T-helper 1 cell treated with Interleukin-12 subunit alpha and Interleukin-12 subunit beta and Interleukin-4 antibody, amounts not matched to agents 30 μg/mL and 1 μg/mL, for 36 hours (primary cell): Measurements from ENCODE around the gene ADAMTS20.

Source experiments
- H3K27ac Mint-ChIP-seq: one replicate; pipeline ENCODE4 v1.8.0; 2021; ENCODE audit warnings: mild to moderate bottlenecking, mixed read lengths
- H3K27me3 Mint-ChIP-seq: one replicate; pipeline ENCODE4 v1.8.0; 2021; ENCODE audit warnings: low read depth, mixed read lengths
- H3K36me3 Mint-ChIP-seq: one replicate; pipeline ENCODE4 v1.8.0; 2021; ENCODE audit warnings: low read depth, mixed read lengths
- H3K4me1 Mint-ChIP-seq: one replicate; pipeline ENCODE4 v1.8.0; 2021; ENCODE audit warnings: low read depth, mixed read lengths
- H3K4me3 Mint-ChIP-seq: one replicate; pipeline ENCODE4 v1.8.0; 2021; ENCODE audit warnings: mild to moderate bottlenecking, moderate library complexity, mixed read lengths
- H3K9me3 Mint-ChIP-seq: one replicate; pipeline ENCODE4 v1.8.0; 2021; ENCODE audit warnings: mixed read lengths

Gene ADAMTS20

GRCh38 chr12:43436597-43436996 is 115.4 kb downstream of the ADAMTS20 start:
- H3K9me3 Mint-ChIP-seq: no peaks in the 10 kb centered on the region
- H3K27me3 Mint-ChIP-seq: no peaks in the 10 kb centered on the region
- no peak overlapping the region for H3K4me3 Mint-ChIP-seq
- H3K4me1 Mint-ChIP-seq: no peaks in the 10 kb centered on the region
- H3K36me3 Mint-ChIP-seq: no peaks in the 10 kb centered on the region
- H3K27ac Mint-ChIP-seq: no peak overlapping the region

GRCh38 chr12:43434614-43435013 is 117.4 kb downstream of the ADAMTS20 start:
- no peak overlapping the region for H3K27ac Mint-ChIP-seq
- H3K9me3 Mint-ChIP-seq: no peaks in the 10 kb centered on the region
- no peaks in the 10 kb centered on the region for H3K27me3 Mint-ChIP-seq
- no peak overlapping the region for H3K4me3 Mint-ChIP-seq
- no peaks in the 10 kb centered on the region for H3K4me1 Mint-ChIP-seq
- no peaks in the 10 kb centered on the region for H3K36me3 Mint-ChIP-seq

GRCh38 chr12:43428088-43428600 is 123.9 kb downstream of the ADAMTS20 start:
- no peaks in the 10 kb centered on the region for H3K4me1 Mint-ChIP-seq
- H3K9me3 Mint-ChIP-seq: no peaks in the 10 kb centered on the region
- H3K27me3 Mint-ChIP-seq: no peaks in the 10 kb centered on the region
- no peaks in the 10 kb centered on the region for H3K36me3 Mint-ChIP-seq
- no peak overlapping the region for H3K4me3 Mint-ChIP-seq
- H3K27ac Mint-ChIP-seq: no peak overlapping the region

GRCh38 chr12:43425361-43425760 is 126.6 kb downstream of the ADAMTS20 start:
- no peak overlapping the region for H3K27ac Mint-ChIP-seq

GRCh38 chr12:43416981-43417380 is 135.0 kb downstream of the ADAMTS20 start:
- Mint-ChIP-seq H3K27ac (no peak overlapping the region), H3K4me3 (no peak overlapping the region), H3K36me3 (no peaks in the 10 kb centered on the region), H3K9me3 (no peaks in the 10 kb centered on the region), H3K4me1 (no peaks in the 10 kb centered on the region), H3K27me3 (no peaks in the 10 kb centered on the region)

More at GRCh38 chr12:43425361-43425760, 126.6 kb downstream of the ADAMTS20 start:
- H3K4me3 Mint-ChIP-seq: no peak overlapping the region
- no peaks in the 10 kb centered on the region for H3K9me3 Mint-ChIP-seq
- H3K36me3 Mint-ChIP-seq: no peaks in the 10 kb centered on the region
- H3K27me3 Mint-ChIP-seq: no peaks in the 10 kb centered on the region
- no peaks in the 10 kb centered on the region for H3K4me1 Mint-ChIP-seq

GRCh38 chr12:43407816-43408645 is 144.0 kb downstream of the ADAMTS20 start:
- Mint-ChIP-seq H3K36me3 (no peaks in the 10 kb centered on the region), H3K27me3 (no peaks in the 10 kb centered on the region), H3K9me3 (no peaks in the 10 kb centered on the region), H3K27ac (no peak overlapping the region), H3K4me3 (no peak overlapping the region), H3K4me1 (no peaks in the 10 kb centered on the region)

GRCh38 chr12:43406801-43407200 is 145.2 kb downstream of the ADAMTS20 start:
- no peaks in the 10 kb centered on the region for H3K9me3 Mint-ChIP-seq
- no peaks in the 10 kb centered on the region for H3K4me1 Mint-ChIP-seq
- H3K36me3 Mint-ChIP-seq: no peaks in the 10 kb centered on the region
- no peak overlapping the region for H3K27ac Mint-ChIP-seq
- H3K27me3 Mint-ChIP-seq: no peaks in the 10 kb centered on the region
- H3K4me3 Mint-ChIP-seq: no peak overlapping the region

GRCh38 chr12:43402436-43402835 is 149.6 kb downstream of the ADAMTS20 start:
- H3K27ac Mint-ChIP-seq: no peak overlapping the region
- no peaks in the 10 kb centered on the region for H3K36me3 Mint-ChIP-seq
- no peaks in the 10 kb centered on the region for H3K4me1 Mint-ChIP-seq

GRCh38 chr12:43401096-43401495 is 150.9 kb downstream of the ADAMTS20 start:
- no peaks in the 10 kb centered on the region for H3K27me3 Mint-ChIP-seq
- no peaks in the 10 kb centered on the region for H3K4me1 Mint-ChIP-seq
- H3K27ac Mint-ChIP-seq: no peak overlapping the region
- no peak overlapping the region for H3K4me3 Mint-ChIP-seq
- H3K36me3 Mint-ChIP-seq: no peaks in the 10 kb centered on the region
- H3K9me3 Mint-ChIP-seq: no peaks in the 10 kb centered on the region

More at GRCh38 chr12:43402436-43402835, 149.6 kb downstream of the ADAMTS20 start:
- no peaks in the 10 kb centered on the region for H3K27me3 Mint-ChIP-seq
- no peaks in the 10 kb centered on the region for H3K9me3 Mint-ChIP-seq
- no peak overlapping the region for H3K4me3 Mint-ChIP-seq

GRCh38 chr12:43396671-43397070 is 155.3 kb downstream of the ADAMTS20 start:
- Mint-ChIP-seq H3K4me3 (no peak overlapping the region), H3K27me3 (no peaks in the 10 kb centered on the region), H3K27ac (no peak overlapping the region), H3K36me3 (no peaks in the 10 kb centered on the region), H3K9me3 (no peaks in the 10 kb centered on the region), H3K4me1 (no peaks in the 10 kb centered on the region)

GRCh38 chr12:43392116-43392515 is 159.9 kb downstream of the ADAMTS20 start:
- no peak overlapping the region for H3K27ac Mint-ChIP-seq
- H3K9me3 Mint-ChIP-seq: no peaks in the 10 kb centered on the region
- H3K36me3 Mint-ChIP-seq: no peaks in the 10 kb centered on the region
- no peaks in the 10 kb centered on the region for H3K27me3 Mint-ChIP-seq
- no peaks in the 10 kb centered on the region for H3K4me1 Mint-ChIP-seq
- no peak overlapping the region for H3K4me3 Mint-ChIP-seq

- H3K27ac Mint-ChIP-seq: no peak overlapping the region
- H3K4me3 Mint-ChIP-seq: no peak overlapping the region
- H3K9me3 Mint-ChIP-seq: peaks cover 30% of the 10 kb centered on the region
- H3K4me1 Mint-ChIP-seq: no peaks in the 10 kb centered on the region
- H3K36me3 Mint-ChIP-seq: no peaks in the 10 kb centered on the region
- no peaks in the 10 kb centered on the region for H3K27me3 Mint-ChIP-seq
These were observed 170.1 kb downstream of the ADAMTS20 start for GRCh38 chr12:43381879-43382278.

- Mint-ChIP-seq H3K27me3 (no peaks in the 10 kb centered on the region), H3K9me3 (peaks cover 18% of the 10 kb centered on the region), H3K36me3 (no peaks in the 10 kb centered on the region), H3K4me3 (no peak overlapping the region), H3K27ac (no peak overlapping the region), H3K4me1 (no peaks in the 10 kb centered on the region)
These were observed 173.6 kb downstream of the ADAMTS20 start for GRCh38 chr12:43378448-43378847.

- Mint-ChIP-seq H3K36me3 (no peaks in the 10 kb centered on the region), H3K4me3 (no peak overlapping the region), H3K4me1 (no peaks in the 10 kb centered on the region), H3K27ac (no peak overlapping the region), H3K9me3 (no peaks in the 10 kb centered on the region), H3K27me3 (no peaks in the 10 kb centered on the region)
These were observed 181.7 kb downstream of the ADAMTS20 start for GRCh38 chr12:43370263-43370662.

GRCh38 chr12:43362910-43363694 is 188.9 kb downstream of the ADAMTS20 start:
- Mint-ChIP-seq H3K4me1 (no peaks in the 10 kb centered on the region), H3K27ac (no peak overlapping the region), H3K27me3 (no peaks in the 10 kb centered on the region), H3K4me3 (no peak overlapping the region), H3K36me3 (no peaks in the 10 kb centered on the region), H3K9me3 (no peaks in the 10 kb centered on the region)
